HuH-7.5 (cell line): ENCODE results near the gene DBNL.

ENCODE experiments used
- DNase-seq: peaks from one replicate; pipeline ENCODE4 v3.0.0; 2011; ENCODE audit warnings: low spot score

Gene DBNL

DNA sequence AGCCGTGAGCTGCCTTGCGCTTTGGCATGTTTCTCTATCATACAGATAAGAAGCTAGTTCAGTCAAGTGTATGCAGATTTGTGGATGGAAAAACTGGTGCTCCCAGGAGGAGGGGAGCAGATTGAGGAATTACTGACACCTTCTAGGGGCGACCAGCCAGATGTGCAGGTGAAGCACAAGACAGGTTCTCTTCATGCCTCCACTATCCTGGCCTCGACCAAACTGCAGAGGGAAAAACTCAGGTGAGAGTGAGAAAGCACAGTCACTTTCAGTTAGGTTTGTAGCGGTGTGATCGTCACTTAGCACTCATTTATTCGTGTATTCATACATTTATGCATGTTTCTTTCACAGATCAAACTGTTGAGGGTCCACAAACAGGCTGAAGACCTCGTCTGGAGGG, 600 bp upstream of the DBNL start:
- no peak for DNase-seq

DNA sequence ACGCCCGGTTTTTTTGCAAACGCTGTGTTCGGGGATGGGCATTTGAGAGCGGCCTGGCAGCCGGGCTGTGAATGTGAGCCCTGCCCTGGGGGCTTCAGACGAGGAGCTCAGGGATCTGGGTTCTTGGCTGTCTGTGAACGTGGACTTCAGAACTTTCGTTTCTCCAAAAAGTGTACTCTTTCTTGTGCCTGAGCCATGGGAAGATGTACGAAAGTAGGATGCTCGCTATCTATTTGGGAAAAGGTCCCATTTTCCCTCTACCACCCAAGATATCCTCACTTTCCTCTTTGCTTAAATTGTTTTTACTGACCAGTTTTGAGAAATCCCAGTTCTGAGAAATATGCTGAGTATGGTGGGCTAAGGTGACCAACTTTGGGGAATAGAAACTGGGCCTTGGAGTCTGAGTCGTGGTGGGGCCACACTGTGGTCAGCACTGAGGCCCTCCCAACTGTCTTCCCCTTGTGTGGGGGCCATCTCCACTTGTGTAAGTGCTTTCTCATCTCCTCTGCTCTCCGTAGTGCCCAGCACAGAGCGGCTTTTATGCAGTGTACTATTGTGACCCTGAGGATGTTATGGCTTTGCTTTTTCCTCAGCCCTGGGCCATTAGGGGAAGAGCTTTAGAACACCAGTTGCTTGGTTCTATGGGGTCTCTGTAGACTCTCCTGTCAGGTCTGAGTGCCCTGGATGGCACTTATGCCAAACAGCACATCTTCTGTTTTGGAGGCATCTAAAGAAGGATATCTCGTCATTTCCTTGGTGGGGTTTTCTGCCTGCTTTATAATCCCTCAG, 918 bp downstream of the DBNL start:
- peak; percentile 62 for DNase-seq

DNA sequence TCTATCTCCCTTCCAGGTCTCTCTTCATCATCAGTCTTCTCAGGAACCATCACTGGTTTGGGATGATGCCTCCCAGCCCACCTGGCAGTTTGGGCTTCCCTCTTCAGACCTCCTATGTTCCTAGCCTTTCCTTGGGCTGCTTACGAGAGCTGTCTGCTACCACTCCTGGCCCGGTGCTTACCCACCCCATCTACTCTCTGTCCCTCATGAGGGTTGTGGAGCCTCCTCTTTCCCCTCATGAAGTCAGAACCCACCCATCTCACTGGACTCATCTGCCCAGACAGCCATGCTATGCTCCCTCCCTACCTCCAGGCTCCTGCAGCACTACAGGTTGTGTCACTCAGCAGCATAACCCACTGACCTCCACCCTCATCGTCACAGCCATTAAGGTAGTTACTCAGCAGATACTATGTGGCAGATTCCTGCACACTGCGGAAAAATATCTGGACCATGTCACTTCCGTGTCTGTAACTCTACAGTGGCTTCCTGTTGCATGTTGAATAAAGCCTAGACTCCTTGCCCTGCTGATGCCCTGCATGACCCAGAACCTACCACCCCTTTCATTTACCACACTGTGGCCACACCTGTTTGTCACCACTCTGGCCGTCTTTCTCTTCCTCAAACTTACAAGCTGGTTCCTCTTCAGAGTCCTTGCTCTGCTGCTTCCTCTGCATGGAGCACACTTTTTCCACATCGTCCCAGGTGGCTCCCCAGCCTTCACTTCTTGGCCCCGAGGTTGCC, 2.0 kb downstream of the DBNL start:
- DNase-seq = no peak

DNA sequence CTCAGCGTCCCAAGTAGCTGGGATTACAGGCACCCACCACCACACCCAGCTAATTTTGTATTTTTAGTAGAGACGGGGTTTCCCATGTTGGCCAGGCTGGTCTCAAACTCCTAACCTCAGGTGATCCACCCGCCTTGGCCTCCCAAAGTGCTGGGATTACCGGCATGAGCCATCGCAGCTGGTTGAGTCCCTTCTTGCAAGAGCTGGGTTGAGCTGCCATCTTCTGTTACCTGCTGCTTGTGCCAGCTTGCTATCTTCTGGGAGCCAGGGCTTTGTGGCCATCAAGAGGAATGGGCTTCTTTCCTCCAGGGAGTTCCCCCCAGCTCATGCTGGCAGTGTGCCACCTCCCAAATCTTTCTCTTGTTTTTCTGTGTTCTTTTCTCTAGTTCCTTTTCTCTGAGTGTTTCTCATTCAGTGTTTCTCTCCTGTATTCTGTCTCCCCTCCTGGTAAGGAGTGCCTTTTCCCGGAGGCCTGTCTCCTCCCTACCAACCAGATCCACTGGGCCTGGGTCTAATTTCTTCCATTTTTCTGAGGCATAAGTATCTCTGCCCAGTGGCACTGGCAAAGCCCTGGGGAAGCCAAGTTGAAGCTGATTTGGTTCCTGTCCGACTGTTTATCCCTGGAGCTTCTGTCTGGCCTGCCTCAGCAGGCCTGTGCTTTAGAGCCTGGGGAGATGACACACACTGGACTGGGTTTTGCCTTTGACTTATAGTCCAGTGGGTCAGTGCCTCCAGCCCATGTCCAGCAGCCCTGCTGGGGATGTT, 3.7 kb downstream of the DBNL start:
- DNase-seq = no peak

DNA sequence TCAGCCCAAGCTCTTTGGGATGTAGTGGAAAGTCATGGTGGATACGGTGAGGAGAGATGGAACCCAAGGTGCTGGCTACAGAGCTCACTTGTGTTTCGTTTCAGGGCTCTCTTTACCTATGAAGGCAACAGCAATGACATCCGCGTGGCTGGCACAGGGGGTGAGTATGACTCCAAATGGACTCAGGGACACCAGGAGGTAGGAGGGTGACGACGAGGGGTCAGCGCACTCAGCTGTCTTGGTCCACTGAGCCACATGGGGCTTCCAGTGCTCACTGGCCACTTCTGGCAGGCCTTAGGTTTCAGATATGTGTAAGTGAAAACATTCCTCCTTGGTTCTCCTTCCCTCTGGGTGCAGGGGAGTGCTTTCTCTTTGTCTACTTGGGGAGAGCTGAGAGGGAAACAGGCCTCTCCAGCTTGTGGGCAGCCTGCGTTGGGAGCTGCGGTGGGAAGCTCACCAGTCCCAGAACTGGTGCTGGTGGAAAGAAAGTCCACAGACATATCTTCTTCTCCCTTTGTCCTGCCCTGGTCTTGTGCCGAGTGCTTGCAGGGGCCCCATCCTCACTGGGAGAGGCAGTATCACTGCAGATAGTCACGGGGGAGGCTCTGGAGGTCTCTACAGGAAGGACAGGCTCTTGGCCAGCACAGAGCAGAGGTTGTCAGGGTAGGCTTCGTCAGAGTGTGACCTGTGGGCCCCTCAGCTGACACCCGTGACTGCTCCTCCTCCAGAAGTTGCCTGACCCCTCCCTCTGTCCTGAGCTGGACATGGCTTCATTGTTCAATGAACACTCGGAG, 5.8 kb downstream of the DBNL start:
- no peak for DNase-seq

DNA sequence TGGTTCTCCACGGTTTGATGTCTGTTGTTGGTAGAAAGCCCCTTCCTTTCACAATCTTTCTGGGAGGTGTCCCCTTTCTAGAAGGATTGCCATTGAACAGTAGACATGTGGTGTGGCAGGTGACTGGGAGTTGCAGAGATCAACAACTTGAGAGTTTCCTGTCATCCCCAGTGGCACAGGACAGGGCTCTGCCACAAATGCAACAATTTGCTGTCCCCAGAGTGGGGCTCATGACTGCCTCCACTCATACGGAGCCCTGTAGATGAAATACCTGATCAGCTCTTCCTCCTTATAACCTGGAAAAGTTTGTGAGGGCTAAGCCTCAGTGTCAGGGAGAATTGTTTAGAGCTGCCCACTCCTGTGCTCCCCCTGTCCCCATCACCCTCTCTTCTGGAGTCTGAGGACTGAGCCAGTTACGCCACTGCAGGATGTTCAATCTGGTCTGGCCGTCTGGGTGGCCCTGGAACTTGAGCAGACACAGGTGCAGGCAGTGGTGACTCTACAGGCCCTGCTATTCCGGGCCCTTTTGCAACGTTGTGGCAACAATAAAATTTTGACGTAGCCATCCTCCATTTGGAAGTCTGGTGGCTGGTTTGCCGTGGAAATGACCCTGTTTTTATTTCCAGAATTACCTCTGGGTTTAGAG, 6.5 kb downstream of the DBNL start:
- no peak for DNase-seq

DNA sequence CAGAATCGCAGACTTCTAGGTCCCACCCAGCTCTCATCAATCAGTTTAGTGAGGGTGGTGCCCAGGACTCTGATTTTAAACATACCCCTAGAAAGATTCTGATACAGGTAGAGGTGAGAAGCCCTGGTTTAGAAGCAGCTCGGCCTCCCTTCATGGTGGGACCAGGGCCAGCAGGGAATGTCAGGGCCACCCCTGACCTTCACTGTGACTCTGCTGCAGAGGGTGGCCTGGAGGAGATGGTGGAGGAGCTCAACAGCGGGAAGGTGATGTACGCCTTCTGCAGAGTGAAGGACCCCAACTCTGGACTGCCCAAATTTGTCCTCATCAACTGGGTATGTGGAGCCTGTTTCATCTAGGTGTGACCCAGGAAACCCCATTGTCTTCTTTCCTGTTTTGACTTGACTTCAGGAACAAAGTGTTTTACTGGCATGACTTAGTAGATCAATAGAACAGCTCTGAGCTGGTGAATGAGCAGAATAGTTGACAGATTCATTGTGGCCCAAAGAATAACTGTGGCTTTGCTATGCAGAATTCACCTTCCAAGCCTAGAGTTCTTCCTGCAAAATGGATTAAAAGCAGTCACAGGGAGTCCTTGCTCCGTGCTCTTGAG, 7.2 kb downstream of the DBNL start:
- no peak for DNase-seq

DNA sequence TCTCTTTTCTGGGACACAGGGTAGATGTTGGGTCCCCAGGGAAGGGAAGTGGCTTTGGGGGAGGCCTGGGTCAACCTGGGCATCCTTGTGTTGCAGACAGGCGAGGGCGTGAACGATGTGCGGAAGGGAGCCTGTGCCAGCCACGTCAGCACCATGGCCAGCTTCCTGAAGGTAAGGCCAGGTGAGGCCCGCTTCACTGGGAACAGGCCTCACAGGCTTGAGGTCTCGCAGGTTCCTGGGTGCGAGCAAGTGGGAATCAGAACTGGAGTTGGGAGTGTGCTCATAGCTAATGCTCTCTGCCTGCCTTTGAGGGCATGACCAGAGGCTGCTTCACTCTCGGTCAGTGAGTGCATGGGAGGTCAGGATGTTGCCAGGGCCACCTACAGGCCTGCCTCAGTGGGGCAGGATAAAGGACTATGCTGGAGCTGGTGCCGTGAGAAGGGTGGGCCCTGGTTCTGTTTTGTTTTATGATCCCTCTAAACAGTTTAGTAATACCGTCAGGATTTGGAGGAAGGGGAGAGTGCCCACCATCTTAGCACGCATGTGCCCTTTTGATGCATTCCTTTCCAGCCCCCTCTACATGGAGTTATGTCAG, 8.4 kb downstream of the DBNL start:
- DNase-seq = no peak

DNA sequence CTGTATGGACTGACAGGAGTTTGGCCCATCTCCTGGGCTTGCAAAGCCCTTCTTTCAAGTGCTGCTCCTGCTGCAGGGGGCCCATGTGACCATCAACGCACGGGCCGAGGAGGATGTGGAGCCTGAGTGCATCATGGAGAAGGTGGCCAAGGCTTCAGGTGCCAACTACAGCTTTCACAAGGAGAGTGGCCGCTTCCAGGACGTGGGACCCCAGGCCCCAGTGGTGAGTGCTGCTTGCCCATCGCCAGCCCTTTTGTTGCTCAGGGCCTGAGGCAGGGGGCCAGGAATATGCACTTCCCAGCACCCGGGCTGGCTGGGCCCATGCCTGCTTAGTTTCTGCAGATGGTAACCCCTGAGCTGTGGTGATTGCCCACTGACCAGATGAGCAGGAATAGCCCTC, 12.2 kb downstream of the DBNL start:
- no peak for DNase-seq

DNA sequence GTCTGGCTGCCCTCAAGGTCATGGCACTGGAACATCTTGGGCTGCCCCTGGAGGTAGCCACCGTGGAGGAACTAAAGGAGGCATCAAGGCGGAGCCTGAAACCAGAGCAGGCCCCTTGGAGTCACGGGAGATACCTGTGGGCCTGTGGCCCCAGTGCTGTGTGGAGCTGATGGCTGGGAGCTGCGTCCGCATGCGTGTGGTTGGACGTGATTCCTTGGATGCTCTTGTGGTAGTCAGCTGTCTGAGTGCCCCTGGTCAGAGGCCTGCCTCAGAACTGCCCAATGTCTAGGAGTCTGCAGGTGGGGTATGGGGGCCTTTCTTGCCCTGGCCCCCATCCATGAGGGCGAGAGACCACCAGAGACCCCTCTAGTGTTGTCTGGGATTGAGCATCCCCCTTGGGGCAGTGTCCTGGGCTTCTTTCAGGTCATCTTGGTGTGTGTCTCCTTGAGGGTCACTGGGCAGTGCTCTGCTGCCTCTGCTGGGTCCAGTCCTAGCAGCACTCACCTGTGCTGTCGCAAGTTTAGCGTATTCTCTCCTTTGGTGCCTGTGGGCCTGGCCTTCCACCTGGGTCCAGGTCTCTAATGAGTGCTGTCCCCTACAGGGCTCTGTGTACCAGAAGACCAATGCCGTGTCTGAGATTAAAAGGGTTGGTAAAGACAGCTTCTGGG, 12.8 kb downstream of the DBNL start:
- DNase-seq = no peak

DNA sequence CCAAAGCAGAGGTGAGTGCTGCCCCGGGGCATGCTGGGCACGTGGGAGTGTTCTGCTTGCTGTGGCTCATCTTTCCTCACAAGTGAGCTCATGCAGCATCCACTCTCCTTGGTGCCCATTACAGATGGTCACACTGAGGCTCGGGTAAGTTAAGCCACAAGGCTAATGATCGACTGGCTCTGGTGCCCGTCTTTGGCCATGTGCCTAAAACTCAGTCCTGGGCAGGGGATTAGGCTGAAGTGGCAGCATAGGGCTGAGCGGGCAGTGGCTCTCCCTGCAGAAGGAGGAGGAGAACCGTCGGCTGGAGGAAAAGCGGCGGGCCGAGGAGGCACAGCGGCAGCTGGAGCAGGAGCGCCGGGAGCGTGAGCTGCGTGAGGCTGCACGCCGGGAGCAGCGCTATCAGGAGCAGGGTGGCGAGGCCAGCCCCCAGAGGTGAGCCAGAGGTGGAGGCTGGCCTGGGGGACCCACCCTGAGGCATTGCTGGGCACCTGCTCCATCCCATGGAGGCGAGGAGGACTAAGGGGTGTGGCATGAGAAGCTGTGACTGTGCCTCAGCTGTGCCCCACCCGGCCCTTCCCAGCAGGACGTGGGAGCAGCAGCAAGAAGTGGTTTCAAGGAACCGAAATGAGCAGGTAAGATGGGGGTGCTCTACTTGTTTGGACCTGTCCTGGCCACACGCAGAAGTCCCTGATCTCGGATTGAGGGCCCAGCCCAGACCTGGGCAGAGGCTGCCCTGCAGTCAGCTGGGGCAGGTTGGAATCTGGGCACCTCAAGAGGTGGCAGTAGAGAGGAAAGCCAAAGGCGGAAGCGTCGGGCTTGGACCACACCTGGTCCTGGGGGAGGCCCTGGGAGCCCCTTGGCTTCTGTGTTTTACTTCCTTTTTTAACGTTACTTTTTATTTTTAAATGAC, 13.6 kb downstream of the DBNL start:
- DNase-seq = no peak

DNA sequence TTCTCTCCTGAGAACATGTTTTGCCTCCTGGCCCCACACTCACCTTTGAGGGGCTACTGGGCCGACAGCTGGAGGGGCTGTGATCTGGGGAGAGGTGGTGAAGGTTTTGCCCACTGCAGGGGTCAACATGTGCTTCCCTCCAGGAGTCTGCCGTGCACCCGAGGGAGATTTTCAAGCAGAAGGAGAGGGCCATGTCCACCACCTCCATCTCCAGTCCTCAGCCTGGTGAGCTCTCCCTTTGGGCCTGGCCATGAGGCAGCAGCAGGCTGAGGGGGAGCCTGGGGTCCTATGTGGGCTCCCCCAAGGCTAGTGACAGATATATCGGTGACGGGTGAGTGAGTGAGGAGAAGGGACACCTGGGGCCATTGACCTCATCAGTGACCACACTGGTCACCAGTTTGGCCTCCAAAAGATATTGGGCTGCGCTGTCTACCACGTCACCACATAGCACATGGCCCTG, 14.3 kb downstream of the DBNL start:
- DNase-seq = no peak

DNA sequence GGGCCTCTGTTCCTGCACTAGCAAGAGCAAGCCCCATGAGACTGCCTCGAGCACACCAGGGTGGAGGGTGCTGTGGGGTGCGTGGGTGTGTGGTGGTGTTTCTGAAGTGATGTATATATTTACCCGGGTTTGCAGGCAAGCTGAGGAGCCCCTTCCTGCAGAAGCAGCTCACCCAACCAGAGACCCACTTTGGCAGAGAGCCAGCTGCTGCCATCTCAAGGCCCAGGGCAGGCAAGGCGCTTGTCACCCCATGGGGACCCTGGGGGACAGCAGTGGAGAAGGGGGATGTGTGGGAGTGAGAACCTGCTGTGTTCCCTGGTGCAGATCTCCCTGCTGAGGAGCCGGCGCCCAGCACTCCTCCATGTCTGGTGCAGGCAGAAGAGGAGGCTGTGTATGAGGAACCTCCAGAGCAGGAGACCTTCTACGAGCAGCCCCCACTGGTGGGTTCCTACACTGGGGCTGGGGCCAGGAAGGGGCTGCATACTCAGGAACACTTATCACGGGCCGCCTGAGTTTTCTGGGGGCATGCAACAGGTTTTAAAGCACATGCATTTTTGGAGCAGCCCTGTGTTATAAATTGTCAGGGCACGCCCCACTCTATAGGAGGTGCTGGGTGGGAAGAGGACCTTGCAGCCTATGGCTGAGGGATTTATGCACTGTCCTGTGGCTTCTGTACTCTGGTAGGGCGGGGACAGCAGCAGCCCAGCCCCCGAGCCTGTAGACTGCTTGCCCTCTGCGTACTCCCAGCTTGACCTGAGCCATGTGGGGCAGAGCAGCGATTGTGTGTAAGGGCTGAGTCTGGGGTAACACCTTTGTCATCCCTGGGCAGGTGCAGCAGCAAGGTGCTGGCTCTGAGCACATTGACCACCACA, 15.0 kb downstream of the DBNL start:
- no peak for DNase-seq

DNA sequence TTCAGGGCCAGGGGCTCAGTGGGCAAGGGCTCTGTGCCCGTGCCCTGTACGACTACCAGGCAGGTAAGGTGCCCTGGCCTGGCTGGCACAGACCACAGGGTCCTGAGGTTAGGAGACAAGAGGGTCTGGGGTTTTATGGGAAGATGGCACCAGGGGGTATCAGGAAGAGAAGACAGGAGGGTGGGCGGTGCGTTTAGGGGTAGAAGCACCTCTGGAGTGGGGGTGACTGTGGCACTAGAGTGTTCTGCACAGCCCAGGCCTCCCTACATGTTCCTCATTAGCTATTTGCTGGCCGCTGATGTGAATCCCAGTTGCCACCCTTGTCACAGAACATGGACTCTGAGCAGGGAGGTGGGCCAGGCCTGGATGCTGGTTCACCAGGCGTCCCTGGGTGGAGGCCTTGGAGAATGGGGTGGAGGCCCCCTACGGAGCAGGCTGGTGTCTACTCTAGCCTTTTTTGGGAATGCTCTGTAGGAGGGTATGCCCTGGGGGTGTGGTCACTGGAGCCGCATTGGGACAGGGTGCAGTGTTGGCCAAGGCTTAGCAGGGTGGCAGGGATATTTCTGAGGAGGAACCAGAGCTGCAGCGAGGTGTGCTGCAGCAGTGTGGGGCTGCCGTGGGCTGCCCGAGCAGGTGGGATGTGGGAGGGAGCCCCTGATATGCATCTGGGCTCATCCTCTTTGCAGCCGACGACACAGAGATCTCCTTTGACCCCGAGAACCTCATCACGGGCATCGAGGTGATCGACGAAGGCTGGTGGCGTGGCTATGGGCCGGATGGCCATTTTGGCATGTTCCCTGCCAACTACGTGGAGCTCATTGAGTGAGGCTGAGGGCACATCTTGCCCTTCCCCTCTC, 15.8 kb downstream of the DBNL start:
- no peak for DNase-seq

DNA sequence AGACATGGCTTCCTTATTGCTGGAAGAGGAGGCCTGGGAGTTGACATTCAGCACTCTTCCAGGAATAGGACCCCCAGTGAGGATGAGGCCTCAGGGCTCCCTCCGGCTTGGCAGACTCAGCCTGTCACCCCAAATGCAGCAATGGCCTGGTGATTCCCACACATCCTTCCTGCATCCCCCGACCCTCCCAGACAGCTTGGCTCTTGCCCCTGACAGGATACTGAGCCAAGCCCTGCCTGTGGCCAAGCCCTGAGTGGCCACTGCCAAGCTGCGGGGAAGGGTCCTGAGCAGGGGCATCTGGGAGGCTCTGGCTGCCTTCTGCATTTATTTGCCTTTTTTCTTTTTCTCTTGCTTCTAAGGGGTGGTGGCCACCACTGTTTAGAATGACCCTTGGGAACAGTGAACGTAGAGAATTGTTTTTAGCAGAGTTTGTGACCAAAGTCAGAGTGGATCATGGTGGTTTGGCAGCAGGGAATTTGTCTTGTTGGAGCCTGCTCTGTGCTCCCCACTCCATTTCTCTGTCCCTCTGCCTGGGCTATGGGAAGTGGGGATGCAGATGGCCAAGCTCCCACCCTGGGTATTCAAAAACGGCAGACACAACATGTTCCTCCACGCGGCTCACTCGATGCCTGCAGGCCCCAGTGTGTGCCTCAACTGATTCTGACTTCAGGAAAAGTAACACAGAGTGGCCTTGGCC, 16.6 kb downstream of the DBNL start:
- DNase-seq = no peak

DNA sequence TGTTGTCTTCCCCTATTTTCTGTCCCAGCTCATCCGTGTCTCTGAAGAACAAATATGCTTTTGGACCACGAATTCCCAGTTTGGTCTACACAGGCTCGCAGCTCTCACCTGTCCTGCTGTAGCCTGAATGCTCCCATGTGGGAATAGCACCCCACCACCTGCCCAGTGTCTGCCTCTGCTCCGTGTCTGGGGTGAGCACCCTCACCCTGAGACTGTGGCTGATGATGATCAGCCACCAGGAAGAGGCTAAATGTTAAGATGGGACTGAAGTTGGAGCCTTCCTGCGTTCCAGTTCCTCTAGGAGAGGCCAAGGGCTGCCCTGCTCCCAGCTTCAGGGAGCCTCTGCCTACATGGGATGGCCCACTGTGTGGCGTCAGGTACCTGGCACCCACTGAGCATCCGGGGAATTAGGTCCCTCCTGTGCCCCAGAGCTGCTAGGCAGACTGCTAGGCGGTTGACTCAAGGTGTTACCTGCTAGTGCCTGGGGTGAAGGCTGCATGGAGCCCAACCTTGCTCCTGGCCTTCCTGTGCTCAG, 17.2 kb downstream of the DBNL start:
- no peak for DNase-seq
